ENCODE results near the gene TNFRSF6B.

DNA sequence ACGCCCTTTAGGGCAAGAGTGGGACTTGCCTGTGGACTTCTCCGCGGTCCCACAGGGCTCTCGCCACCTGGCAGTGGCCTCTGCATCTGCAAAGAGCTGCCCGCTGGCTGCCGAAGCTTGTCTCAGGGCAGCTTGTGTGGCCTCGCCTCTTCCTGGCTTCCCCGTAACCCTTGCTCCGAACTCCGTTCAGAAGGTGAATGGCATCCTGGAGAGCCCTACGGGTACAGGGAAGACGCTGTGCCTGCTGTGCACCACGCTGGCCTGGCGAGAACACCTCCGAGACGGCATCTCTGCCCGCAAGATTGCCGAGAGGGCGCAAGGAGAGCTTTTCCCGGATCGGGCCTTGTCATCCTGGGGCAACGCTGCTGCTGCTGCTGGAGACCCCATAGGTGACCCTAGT, 35.3 kb upstream of the TNFRSF6B start:
- no peak for TF ChIP-seq EZH2 (IDR thresholded peaks at IDR 0.05; ENCODE audit: borderline replicate concordance, low read depth, low read length, severe bottlenecking)
- TF ChIP-seq, protein P1, sequence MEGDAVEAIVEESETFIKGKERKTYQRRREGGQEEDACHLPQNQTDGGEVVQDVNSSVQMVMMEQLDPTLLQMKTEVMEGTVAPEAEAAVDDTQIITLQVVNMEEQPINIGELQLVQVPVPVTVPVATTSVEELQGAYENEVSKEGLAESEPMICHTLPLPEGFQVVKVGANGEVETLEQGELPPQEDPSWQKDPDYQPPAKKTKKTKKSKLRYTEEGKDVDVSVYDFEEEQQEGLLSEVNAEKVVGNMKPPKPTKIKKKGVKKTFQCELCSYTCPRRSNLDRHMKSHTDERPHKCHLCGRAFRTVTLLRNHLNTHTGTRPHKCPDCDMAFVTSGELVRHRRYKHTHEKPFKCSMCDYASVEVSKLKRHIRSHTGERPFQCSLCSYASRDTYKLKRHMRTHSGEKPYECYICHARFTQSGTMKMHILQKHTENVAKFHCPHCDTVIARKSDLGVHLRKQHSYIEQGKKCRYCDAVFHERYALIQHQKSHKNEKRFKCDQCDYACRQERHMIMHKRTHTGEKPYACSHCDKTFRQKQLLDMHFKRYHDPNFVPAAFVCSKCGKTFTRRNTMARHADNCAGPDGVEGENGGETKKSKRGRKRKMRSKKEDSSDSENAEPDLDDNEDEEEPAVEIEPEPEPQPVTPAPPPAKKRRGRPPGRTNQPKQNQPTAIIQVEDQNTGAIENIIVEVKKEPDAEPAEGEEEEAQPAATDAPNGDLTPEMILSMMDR (IDR thresholded peaks at IDR 0.05; ENCODE audit: borderline replicate concordance, extremely low read depth, low read length, poor library complexity, severe bottlenecking) = no peak
